Parathyroid adenoma (tissue), 2 donors: ENCODE data around the gene NEDD4L.

Experiments
- H2AFZ ChIP-seq: fragments of 300-600 bp; sonication (generic); one replicate; pipeline ENCODE4 v1.7.0; 2017; ENCODE audit warnings: antibody characterized with exemption, mild to moderate bottlenecking
- H3K27ac ChIP-seq: fragments of 300-600 bp; sonication (generic); one replicate; pipeline ENCODE4 v1.7.0; 2017
- H3K27me3 ChIP-seq: fragments of 300-600 bp; sonication (generic); one replicate; pipeline ENCODE4 v1.7.0; 2017; ENCODE audit warnings: low read length; ENCODE audit not compliant: control insufficient read depth, insufficient read depth
- H3K36me3 ChIP-seq: fragments of 300-600 bp; sonication (generic); one replicate; pipeline ENCODE4 v1.7.0; 2017; ENCODE audit warnings: low read length; ENCODE audit not compliant: control insufficient read depth, insufficient read depth
- H3K4me1 ChIP-seq: fragments of 300-600 bp; sonication (generic); one replicate; pipeline ENCODE4 v1.7.0; 2017; ENCODE audit warnings: control low read depth
- H3K4me2 ChIP-seq: fragments of 300-600 bp; sonication (generic); one replicate; pipeline ENCODE4 v1.7.0; 2017; ENCODE audit warnings: low read length
- H3K4me3 ChIP-seq: fragments of 300-600 bp; sonication (generic); one replicate; pipeline ENCODE4 v1.7.0; 2017; ENCODE audit warnings: low read depth, low read length
- H3K79me2 ChIP-seq: fragments of 300-600 bp; sonication (generic); one replicate; pipeline ENCODE4 v1.7.0; 2017; ENCODE audit warnings: control low read depth
- H3K9ac ChIP-seq: fragments of 300-600 bp; sonication (generic); one replicate; pipeline ENCODE4 v1.7.0; 2017; ENCODE audit warnings: mild to moderate bottlenecking
- H3K9me3 ChIP-seq: fragments of 300-600 bp; sonication (generic); one replicate; pipeline ENCODE4 v1.7.0; 2017; ENCODE audit warnings: low read length; ENCODE audit not compliant: control insufficient read depth
- CTCF ChIP-seq: fragments of 300-600 bp; sonication (generic); IDR thresholded peaks from one replicate; pipeline ENCODE4 v1.7.0; 2017; ENCODE audit warnings: antibody characterized with exemption, mild to moderate bottlenecking
- donor health status: primary hyperparathyroidism.

NEDD4L gene

GRCh38 chr18:58242435-58242834 is 198.4 kb downstream of the NEDD4L start:
- no peak overlapping the region for H3K4me2 ChIP-seq
- H3K27ac ChIP-seq: no peak overlapping the region
- TF ChIP-seq CTCF: no peak

GRCh38 chr18:58242968-58243367 is 198.9 kb downstream of the NEDD4L start:
- H2AFZ ChIP-seq: no peak overlapping the region
- peaks cover 3% of the 10 kb centered on the region for H3K4me1 ChIP-seq
- H3K9ac ChIP-seq: no peak overlapping the region
- no peaks in the 10 kb centered on the region for H3K36me3 ChIP-seq
- TF ChIP-seq CTCF: no peak
- H3K27me3 ChIP-seq: no peaks in the 10 kb centered on the region
- H3K9me3 ChIP-seq: no peaks in the 10 kb centered on the region
- no peaks in the 10 kb centered on the region for H3K79me2 ChIP-seq
- H3K4me3 ChIP-seq: no peak overlapping the region
- no peak overlapping the region for H3K4me2 ChIP-seq
- H3K27ac ChIP-seq: no peak overlapping the region

More at GRCh38 chr18:58242435-58242834, 198.4 kb downstream of the NEDD4L start:
- Histone ChIP-seq H3K9ac (no peak overlapping the region), H3K36me3 (no peaks in the 10 kb centered on the region), H3K4me1 (peaks cover 3% of the 10 kb centered on the region), H2AFZ (no peak overlapping the region), H3K4me3 (no peak overlapping the region), H3K9me3 (no peaks in the 10 kb centered on the region), H3K27me3 (no peaks in the 10 kb centered on the region), H3K79me2 (no peaks in the 10 kb centered on the region)

- Histone ChIP-seq H3K4me3 (no peak overlapping the region), H3K27me3 (no peaks in the 10 kb centered on the region), H3K4me2 (no peak overlapping the region), H3K27ac (no peak overlapping the region), H3K4me1 (peaks cover 3% of the 10 kb centered on the region), H3K79me2 (no peaks in the 10 kb centered on the region), H3K9ac (no peak overlapping the region), H3K36me3 (no peaks in the 10 kb centered on the region), H2AFZ (no peak overlapping the region), H3K9me3 (no peaks in the 10 kb centered on the region)
- TF ChIP-seq CTCF: no peak
These were observed 199.4 kb downstream of the NEDD4L start for GRCh38 chr18:58243401-58243800.

GRCh38 chr18:58247363-58247834 is 203.4 kb downstream of the NEDD4L start:
- Histone ChIP-seq H3K9me3 (no peaks in the 10 kb centered on the region), H3K4me1 (no peaks in the 10 kb centered on the region), H3K9ac (no peak overlapping the region), H3K4me2 (no peak overlapping the region), H2AFZ (no peak overlapping the region), H3K36me3 (no peaks in the 10 kb centered on the region), H3K79me2 (no peaks in the 10 kb centered on the region), H3K27me3 (no peaks in the 10 kb centered on the region), H3K4me3 (no peak overlapping the region), H3K27ac (peak overlapping the region; percentile 19)
- no peak for TF ChIP-seq CTCF

- Histone ChIP-seq H3K4me1 (no peaks in the 10 kb centered on the region), H2AFZ (no peak overlapping the region), H3K9ac (no peak overlapping the region), H3K4me2 (no peak overlapping the region), H3K4me3 (no peak overlapping the region), H3K36me3 (no peaks in the 10 kb centered on the region), H3K27me3 (no peaks in the 10 kb centered on the region), H3K27ac (no peak overlapping the region), H3K9me3 (no peaks in the 10 kb centered on the region), H3K79me2 (no peaks in the 10 kb centered on the region)
- no peak for TF ChIP-seq CTCF
These were observed 205.7 kb downstream of the NEDD4L start for GRCh38 chr18:58249712-58250111.
